Mucosa of rectum (tissue), 2 donors: Measurements from ENCODE around the gene HP1BP3.
A peak's percentile ranks its signal among the peaks of the same experiment; 100 is the strongest.
"Not testable (repeated sequence)": the region's sequence is repeated elsewhere in the genome, so short reads cannot be mapped to it uniquely, and the experiment has no call there.

Experiments
- H3K27ac ChIP-seq, 2 donors: one replicate each; pipeline ENCODE4 v1.7.0; 2013; ENCODE audit warnings: inconsistent platforms in 2 of 2, low read depth in 2 of 2, low read length in 2 of 2
- H3K27me3 ChIP-seq, 2 donors: one replicate each; pipeline ENCODE4 v1.7.0; 2013; ENCODE audit warnings: low read length in 2 of 2; ENCODE audit not compliant: control insufficient read depth in 2 of 2, insufficient read depth in 2 of 2
- H3K36me3 ChIP-seq, 2 donors: one replicate each; pipeline ENCODE4 v1.7.0; 2013; ENCODE audit warnings: low read length in 2 of 2; ENCODE audit not compliant: control insufficient read depth in 2 of 2, insufficient read depth in 2 of 2
- H3K4me1 ChIP-seq, 2 donors: one replicate each; pipeline ENCODE4 v1.7.0; 2013; ENCODE audit warnings: low read length in 2 of 2, mild to moderate bottlenecking in 1 of 2; ENCODE audit not compliant: control insufficient read depth in 2 of 2, insufficient read depth in 2 of 2
- H3K4me3 ChIP-seq, 2 donors: one replicate each; pipeline ENCODE4 v1.7.0; 2013; ENCODE audit warnings: low read length in 2 of 2
- H3K9ac ChIP-seq, 2 donors: one replicate each; pipeline ENCODE4 v1.7.0; 2013; ENCODE audit warnings: low read length in 2 of 2, low read depth in 1 of 2, mild to moderate bottlenecking in 1 of 2
- H3K9me3 ChIP-seq, 2 donors: one replicate each; pipeline ENCODE4 v1.7.0; 2013; ENCODE audit warnings: low read length in 2 of 2; ENCODE audit not compliant: control insufficient read depth in 2 of 2
- donor health status: healthy.
- donor health status: Normal muscosa, but diverticular disease.

HP1BP3 gene

DNA sequence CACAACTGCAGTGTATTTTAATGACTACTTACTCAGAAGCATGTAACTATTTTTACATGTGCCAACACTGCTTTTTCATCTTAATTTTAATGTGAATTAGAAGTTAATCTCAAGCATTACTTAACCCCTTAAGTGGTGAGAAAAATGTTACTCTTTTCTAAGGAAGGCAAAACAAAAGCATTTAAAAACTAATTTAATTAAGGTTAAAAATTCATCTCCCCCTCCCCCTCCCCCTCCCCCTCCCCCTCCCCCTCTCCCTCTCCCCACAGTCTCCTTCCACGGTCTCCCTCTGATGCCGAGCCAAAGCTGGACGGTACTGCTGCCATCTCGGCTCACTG is 27.4 kb upstream of the HP1BP3 start:
- Histone ChIP-seq H3K4me1 (no peaks in the 10 kb centered on the region), H3K36me3 (peaks cover 19 to 26% of the 10 kb centered on the region in 2 donors), H3K4me3 (no peak overlapping the region), H3K9me3 (no peaks in the 10 kb centered on the region), H3K27me3 (no peaks in the 10 kb centered on the region), H3K9ac (no peak overlapping the region), H3K27ac (no peak overlapping the region)

DNA sequence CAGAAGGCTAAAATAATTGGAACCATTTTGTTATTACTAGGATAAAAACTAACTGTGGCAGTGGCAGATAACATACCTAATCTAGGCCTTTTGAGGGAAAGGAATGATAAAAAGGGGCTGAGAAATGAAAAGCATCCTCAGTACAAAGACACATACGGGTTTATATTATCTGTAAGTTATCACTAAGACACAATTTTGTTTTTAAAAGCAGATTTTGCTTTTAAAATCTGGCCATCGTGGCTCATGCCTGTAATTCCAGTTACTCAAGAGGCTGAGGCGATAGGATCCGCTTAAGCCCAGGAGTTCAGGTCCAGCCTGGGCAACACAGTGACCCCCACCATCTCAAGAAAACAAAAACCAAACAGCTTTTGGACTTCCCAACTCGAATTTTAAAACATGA is 24.8 kb upstream of the HP1BP3 start:
- no peak overlapping the region for H3K9ac ChIP-seq
- H3K27me3 ChIP-seq: no peaks in the 10 kb centered on the region
- H3K9me3 ChIP-seq: no peaks in the 10 kb centered on the region
- peaks cover 15 to 17% of the 10 kb centered on the region in 2 donors for H3K36me3 ChIP-seq
- H3K4me1 ChIP-seq: no peaks in the 10 kb centered on the region
- H3K27ac ChIP-seq: no peak overlapping the region
- H3K4me3 ChIP-seq: no peak overlapping the region

DNA sequence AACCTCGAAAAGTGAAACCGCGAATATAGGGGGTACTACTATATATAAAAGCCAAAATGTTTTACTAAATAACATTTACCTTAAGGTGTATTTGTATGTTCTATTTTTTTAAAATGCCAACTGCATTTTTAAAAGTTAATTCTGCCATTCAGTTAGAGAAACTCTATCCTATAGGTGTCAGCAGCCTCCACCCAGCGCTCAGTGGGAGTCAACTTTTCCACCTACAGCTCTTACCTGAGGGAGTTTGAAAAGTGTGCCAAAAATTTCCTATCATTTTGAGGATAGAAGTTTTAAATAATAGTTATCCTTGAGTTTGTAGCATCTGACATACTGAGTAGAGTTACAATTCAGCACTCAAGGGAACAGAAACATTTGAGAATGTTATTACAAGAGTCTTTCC is 6.1 kb upstream of the HP1BP3 start:
- H3K4me1 ChIP-seq: peaks cover 0 to 2% of the 10 kb centered on the region in 2 donors
- H3K27ac ChIP-seq: no peak overlapping the region
- no peaks in the 10 kb centered on the region for H3K9me3 ChIP-seq
- H3K27me3 ChIP-seq: no peaks in the 10 kb centered on the region
- no peak overlapping the region for H3K4me3 ChIP-seq
- H3K36me3 ChIP-seq: no peaks in the 10 kb centered on the region
- H3K9ac ChIP-seq: no peak overlapping the region

DNA sequence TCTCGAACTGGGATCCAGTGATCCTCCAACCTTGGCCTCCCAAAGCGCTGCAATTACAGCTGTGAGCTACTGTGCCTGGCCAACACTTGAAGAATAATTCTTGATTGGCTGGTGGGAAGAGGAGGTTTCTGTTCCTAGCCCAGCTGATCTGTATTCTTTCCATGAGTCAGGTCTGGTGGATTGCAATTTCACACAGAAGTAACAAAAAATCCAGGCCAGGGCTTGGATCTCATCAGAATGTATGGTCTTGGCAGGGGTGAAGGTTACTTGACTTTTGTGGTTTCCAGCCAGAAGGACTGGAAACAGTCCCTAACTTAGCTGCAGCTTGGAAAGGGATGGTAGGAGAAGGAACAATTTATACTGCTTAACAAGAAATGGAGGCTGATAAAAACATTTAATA is 5.1 kb upstream of the HP1BP3 start:
- peaks cover 0 to 10% of the 10 kb centered on the region in 2 donors for H3K4me1 ChIP-seq
- H3K9ac ChIP-seq: no peak overlapping the region
- H3K36me3 ChIP-seq: no peaks in the 10 kb centered on the region
- no peaks in the 10 kb centered on the region for H3K27me3 ChIP-seq
- H3K4me3 ChIP-seq: no peak overlapping the region
- H3K27ac ChIP-seq: no peak overlapping the region
- no peaks in the 10 kb centered on the region for H3K9me3 ChIP-seq

DNA sequence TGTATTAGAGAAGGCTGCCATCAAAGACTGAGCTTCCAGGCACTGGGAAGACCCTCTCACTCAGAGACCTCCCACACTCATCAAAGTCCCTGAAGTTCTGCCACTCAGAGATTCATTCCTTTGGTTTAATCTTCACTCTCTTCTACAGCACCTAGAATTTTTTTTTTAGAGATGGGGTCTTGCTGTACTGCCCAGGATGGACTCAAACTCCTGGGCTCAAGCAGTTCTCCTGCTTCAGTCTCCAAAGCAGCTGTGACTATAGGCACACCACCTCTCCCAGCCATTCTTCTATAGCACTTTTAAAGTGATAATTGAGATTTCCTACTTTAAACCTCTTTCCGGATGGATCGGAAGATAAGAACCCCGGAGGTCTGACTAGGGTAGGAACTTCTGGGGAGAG is 3.7 kb upstream of the HP1BP3 start:
- Histone ChIP-seq H3K4me3 (no peak overlapping the region), H3K27ac (no peak overlapping the region), H3K4me1 (peaks cover 0 to 10% of the 10 kb centered on the region in 2 donors), H3K27me3 (no peaks in the 10 kb centered on the region), H3K9me3 (no peaks in the 10 kb centered on the region), H3K9ac (no peak overlapping the region), H3K36me3 (no peaks in the 10 kb centered on the region)

DNA sequence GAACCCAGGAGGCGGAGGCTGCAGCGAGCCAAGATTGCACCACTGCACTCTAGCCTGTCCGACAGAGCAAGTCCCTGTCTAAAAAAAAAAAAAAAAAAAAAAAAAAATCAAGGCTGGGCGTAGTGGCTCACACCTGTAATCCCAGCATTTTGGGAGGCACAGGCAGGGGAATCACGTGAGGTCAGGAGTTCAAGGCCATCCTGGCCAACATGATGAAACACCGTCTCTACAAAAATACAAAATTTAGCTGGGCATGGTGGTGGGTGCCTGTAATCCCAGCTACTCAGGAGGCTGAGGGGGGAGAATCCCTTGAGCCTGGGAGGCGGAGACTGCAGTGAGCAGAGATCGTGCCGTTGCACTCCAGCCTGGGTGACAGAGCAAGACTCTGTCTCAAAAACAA is 2.5 kb upstream of the HP1BP3 start:
- H3K27ac ChIP-seq, H3K9ac ChIP-seq, H3K27me3 ChIP-seq, H3K4me3 ChIP-seq, H3K36me3 ChIP-seq, H3K9me3 ChIP-seq: not testable (repeated sequence)
- peaks cover 0 to 18% of the 10 kb centered on the region in 2 donors for H3K4me1 ChIP-seq

DNA sequence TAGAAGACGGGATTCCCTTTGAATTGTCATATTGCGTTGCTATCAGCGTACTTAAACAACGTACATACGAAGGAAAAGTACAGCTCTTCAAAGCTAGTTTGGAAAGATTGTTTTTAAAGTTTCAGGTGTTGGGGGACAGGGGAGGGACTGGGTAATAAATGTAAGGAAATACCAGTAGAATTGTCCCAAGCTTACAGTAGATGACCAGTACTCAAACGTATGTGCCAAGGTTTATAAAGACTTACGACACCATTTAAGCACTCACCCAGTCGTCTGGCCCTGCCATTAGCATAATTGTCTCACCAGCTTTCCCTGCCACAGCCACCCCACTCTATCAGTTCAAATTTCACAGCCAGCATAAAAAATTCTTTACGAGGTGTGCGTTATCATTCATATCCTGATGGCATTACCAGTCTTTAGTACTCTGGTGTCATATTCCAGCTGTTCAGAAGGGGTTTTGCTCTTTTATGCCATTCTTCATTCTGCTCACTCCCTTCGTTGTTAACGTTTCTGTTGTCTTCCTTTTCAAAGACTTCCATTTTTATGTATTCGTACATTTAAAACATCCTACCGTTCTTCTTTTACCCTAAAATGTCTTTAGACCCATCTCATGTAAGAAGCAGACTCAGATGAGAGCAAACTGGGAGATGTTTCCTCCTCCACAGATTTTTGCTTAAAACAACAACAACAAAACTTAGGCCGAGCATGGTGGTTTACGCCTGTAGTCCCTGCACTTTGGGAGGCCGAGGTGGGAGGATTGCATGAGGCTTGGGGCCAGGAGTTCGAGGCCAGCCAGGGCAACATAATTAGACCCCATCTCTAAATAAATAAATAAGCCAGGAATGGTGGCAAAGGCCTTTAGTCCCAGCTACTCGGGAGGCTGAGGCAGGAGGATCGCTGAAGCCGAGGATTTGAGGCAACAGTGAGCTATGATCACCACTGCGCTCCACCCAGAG is 1.0 kb upstream of the HP1BP3 start:
- peaks cover 0 to 20% of the 10 kb centered on the region in 2 donors for H3K4me1 ChIP-seq
- peak overlapping the region; percentile 86 to 95 for H3K27ac ChIP-seq
- H3K9ac ChIP-seq: peak overlapping the region; percentile 84 to 95
- H3K4me3 ChIP-seq: peak overlapping the region; percentile 86 to 90
- no peaks in the 10 kb centered on the region for H3K9me3 ChIP-seq
- H3K36me3 ChIP-seq: no peaks in the 10 kb centered on the region
- H3K27me3 ChIP-seq: no peaks in the 10 kb centered on the region

DNA sequence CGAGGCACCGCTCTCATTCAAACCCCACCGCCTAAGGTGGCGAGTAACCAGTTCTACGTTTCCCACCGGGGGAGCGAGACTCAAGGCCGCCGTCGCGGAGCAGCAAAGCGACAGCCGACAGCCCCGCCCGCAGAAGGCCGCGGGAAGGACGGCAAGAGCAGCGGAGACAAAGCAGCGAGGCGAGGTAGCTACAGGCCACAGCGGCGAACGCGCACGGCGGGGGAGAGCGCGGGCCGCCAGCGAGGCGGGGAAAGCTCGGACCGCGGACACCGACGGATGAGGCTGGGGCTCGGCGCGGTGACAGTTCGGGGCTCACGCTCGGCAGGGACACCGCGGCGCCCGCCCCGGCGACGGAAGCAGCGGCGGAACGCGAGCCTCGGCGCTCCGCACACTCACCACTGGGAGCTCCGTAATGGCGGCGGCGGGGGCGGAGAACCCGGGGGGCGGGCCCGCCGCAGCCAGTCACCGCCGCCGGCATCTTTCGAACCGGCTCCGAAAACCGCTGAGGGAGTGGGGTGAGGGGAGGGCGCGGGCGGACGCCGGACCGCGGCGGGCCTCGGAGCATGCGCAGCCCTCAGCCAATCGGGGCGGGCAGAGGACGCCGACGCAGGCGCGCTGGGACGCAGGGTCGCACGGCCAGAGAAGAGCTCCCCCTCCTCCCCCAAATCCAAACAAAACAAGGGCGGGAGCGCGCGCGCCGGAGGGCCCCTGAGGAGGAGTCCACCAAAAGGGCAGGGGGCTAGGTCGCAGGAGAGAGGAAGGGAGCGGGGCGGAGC is 666 bp downstream of the HP1BP3 start:
- no peaks in the 10 kb centered on the region for H3K27me3 ChIP-seq
- peak overlapping the region; percentile 95 to 96 for H3K27ac ChIP-seq
- H3K4me1 ChIP-seq: peaks cover 0 to 20% of the 10 kb centered on the region in 2 donors
- H3K36me3 ChIP-seq: no peaks in the 10 kb centered on the region
- H3K9ac ChIP-seq: peak overlapping the region; percentile 88 to 95
- peak overlapping the region; percentile 87 to 90 for H3K4me3 ChIP-seq
- no peaks in the 10 kb centered on the region for H3K9me3 ChIP-seq

DNA sequence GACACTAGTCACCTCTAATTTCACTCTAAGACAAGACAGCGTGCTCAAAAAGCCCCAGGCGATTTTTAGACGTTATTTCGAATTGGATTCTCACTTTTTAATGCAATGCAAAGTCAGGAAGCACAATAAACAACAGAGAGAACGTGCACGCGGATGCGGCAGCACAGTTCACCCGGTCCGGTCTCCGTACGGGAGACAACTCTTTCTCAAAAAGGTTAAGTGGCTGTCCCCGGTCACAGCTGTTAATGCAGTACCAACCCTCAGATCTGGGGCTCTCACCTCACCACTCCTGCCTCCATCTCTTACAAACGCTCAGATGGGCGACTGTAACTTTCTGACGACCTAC is 1.2 kb downstream of the HP1BP3 start:
- no peaks in the 10 kb centered on the region for H3K9me3 ChIP-seq
- H3K9ac ChIP-seq: peak overlapping the region; percentile 88 to 95
- peak overlapping the region; percentile 87 to 90 for H3K4me3 ChIP-seq
- peak overlapping the region; percentile 95 to 96 for H3K27ac ChIP-seq
- peaks cover 0 to 20% of the 10 kb centered on the region in 2 donors for H3K4me1 ChIP-seq
- H3K27me3 ChIP-seq: no peaks in the 10 kb centered on the region
- H3K36me3 ChIP-seq: no peaks in the 10 kb centered on the region

DNA sequence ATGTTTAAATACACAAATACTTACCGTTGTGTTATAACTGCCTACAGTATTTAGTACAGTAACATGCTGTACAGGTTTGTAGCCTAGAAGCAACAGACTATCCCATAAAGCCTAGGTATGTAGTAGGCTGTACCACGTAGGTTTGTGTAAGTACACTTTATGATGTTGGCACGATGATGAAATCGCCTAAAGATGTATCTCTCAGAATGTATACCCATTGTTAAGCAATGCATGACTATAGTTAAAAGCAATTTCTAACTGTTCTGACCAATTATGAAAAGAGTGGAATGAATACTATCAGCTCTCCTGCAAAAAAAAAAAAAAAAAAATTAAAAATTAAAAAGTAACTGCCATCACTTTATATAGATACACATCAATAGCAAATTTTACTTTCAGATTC is 11.4 kb downstream of the HP1BP3 start:
- H3K36me3 ChIP-seq: peaks cover 52 to 58% of the 10 kb centered on the region in 2 donors
- H3K27ac ChIP-seq: no peak overlapping the region
- no peaks in the 10 kb centered on the region for H3K9me3 ChIP-seq
- H3K4me1 ChIP-seq: no peaks in the 10 kb centered on the region
- no peak overlapping the region for H3K4me3 ChIP-seq
- H3K27me3 ChIP-seq: no peaks in the 10 kb centered on the region
- H3K9ac ChIP-seq: no peak overlapping the region
